RWPE2 (cell line): ENCODE results near the gene OR2T12.
"Not testable (repeated sequence)": the region's sequence is repeated elsewhere in the genome, so short reads cannot be mapped to it uniquely, and the experiment has no call there.

Experiments used
- ATAC-seq: fragments of 200-7000 bp; cut with Tn5 transposase; 3 replicates; pipeline ENCODE4 v1.9.1; 2021; ENCODE audit warnings: low read depth
- DNase-seq: peaks from one replicate; pipeline ENCODE4 v3.0.0-alpha.2; 2020; ENCODE audit warnings: low spot score
- H3K27ac ChIP-seq: fragments of 450-650 bp; 2 replicates; pipeline ENCODE4 v1.5.1; 2017; ENCODE audit warnings: mild to moderate bottlenecking; ENCODE audit not compliant: poor library complexity, severe bottlenecking
- H3K27me3 ChIP-seq: fragments of 250-450 bp; sonication (Bioruptor Pico); 2 replicates; pipeline ENCODE4 v1.5.1; 2021; ENCODE audit warnings: mild to moderate bottlenecking, moderate library complexity; ENCODE audit not compliant: insufficient read depth, poor library complexity, severe bottlenecking
- H3K36me3 ChIP-seq: fragments of 250-450 bp; sonication (Bioruptor Pico); 2 replicates; pipeline ENCODE4 v1.5.1; 2020; ENCODE audit warnings: low read depth, mild to moderate bottlenecking, moderate library complexity
- H3K4me1 ChIP-seq: fragments of 250-450 bp; sonication (Bioruptor Pico); 2 replicates; pipeline ENCODE4 v1.5.1; 2021; ENCODE audit warnings: mild to moderate bottlenecking, moderate library complexity; ENCODE audit not compliant: insufficient read depth, poor library complexity, severe bottlenecking
- H3K4me3 ChIP-seq: fragments of 250-450 bp; sonication (Bioruptor Pico); 2 replicates; pipeline ENCODE4 v1.5.1; 2021; ENCODE audit warnings: mild to moderate bottlenecking, moderate library complexity; ENCODE audit not compliant: severe bottlenecking
- H3K9me3 ChIP-seq: fragments of 250-450 bp; sonication (Bioruptor Pico); 2 replicates; pipeline ENCODE4 v1.5.1; 2021; ENCODE audit warnings: mild to moderate bottlenecking, moderate library complexity; ENCODE audit not compliant: severe bottlenecking
- CTCF ChIP-seq: fragments of 450-650 bp; IDR thresholded peaks from one replicate; pipeline ENCODE4 v1.5.1; 2017; ENCODE audit warnings: mild to moderate bottlenecking, moderate library complexity; ENCODE audit not compliant: poor library complexity, severe bottlenecking

Gene OR2T12

GRCh38 chr1:248306103-248306502 is 2.9 kb upstream of the OR2T12 start:
- no peaks in the 10 kb centered on the region for H3K27me3 ChIP-seq
- ATAC-seq (no peak), DNase-seq (no peak)
- no peak overlapping the region for H3K4me3 ChIP-seq
- H3K27ac ChIP-seq, result no peak overlapping the region
- H3K4me1 ChIP-seq, result no peaks in the 10 kb centered on the region
- no peaks in the 10 kb centered on the region for H3K36me3 ChIP-seq
- no peaks in the 10 kb centered on the region for H3K9me3 ChIP-seq
- TF ChIP-seq CTCF, result no peak

GRCh38 chr1:248305672-248306071 is 2.4 kb upstream of the OR2T12 start:
- not testable (repeated sequence) for H3K9me3 ChIP-seq, ATAC-seq, H3K36me3 ChIP-seq, H3K4me1 ChIP-seq, DNase-seq, H3K27me3 ChIP-seq, H3K27ac ChIP-seq, H3K4me3 ChIP-seq

GRCh38 chr1:248288391-248288790 is 14.8 kb downstream of the OR2T12 start:
- ATAC-seq, result no peak
- DNase-seq, result no peak
- Histone ChIP-seq H3K27me3 (no peaks in the 10 kb centered on the region), H3K4me3 (no peak overlapping the region), H3K27ac (no peak overlapping the region), H3K4me1 (no peaks in the 10 kb centered on the region), H3K9me3 (no peaks in the 10 kb centered on the region), H3K36me3 (no peaks in the 10 kb centered on the region)
- TF ChIP-seq CTCF, result no peak

- no peak for TF ChIP-seq CTCF
- Histone ChIP-seq H3K4me3 (no peak within 1 kb of the TSS), H3K27me3 (no peaks in the 10 kb centered on the region), H3K36me3 (no peaks in the 10 kb centered on the region), H3K4me1 (no peaks in the 10 kb centered on the region), H3K9me3 (no peaks in the 10 kb centered on the region), H3K27ac (no peak within 1 kb of the TSS)
- DNase-seq (no peak), ATAC-seq (no peak)
Observed at GRCh38 chr1:248277876-248278275, 25.3 kb downstream of the OR2T12 start, which contains the start of gene OR2T33. TSS of gene OR2T33 (minus strand) at chr1:248277976. CDS start at chr1:248273814, 4,162 bp downstream.

GRCh38 chr1:248273225-248273624 is 30.0 kb downstream of the OR2T12 start:
- H3K4me3 ChIP-seq, ATAC-seq: not testable (repeated sequence)

GRCh38 chr1:248268178-248268577 is 35.0 kb downstream of the OR2T12 start:
- H3K4me1 ChIP-seq, result no peaks in the 10 kb centered on the region
- no peak for DNase-seq
- no peaks in the 10 kb centered on the region for H3K9me3 ChIP-seq
- H3K36me3 ChIP-seq, result no peaks in the 10 kb centered on the region
- H3K27ac ChIP-seq, result no peak overlapping the region
- H3K27me3 ChIP-seq, result no peaks in the 10 kb centered on the region
- no peak for TF ChIP-seq CTCF
- no peak for ATAC-seq
- no peak overlapping the region for H3K4me3 ChIP-seq

More at GRCh38 chr1:248273225-248273624, 30.0 kb downstream of the OR2T12 start:
- H3K4me1 ChIP-seq, H3K9me3 ChIP-seq, DNase-seq, H3K27ac ChIP-seq, H3K27me3 ChIP-seq, H3K36me3 ChIP-seq: not testable (repeated sequence)

GRCh38 chr1:248259309-248259708 is 43.9 kb downstream of the OR2T12 start:
- DNase-seq, H3K36me3 ChIP-seq, H3K27ac ChIP-seq, H3K27me3 ChIP-seq, H3K9me3 ChIP-seq, H3K4me3 ChIP-seq, ATAC-seq, H3K4me1 ChIP-seq: not testable (repeated sequence)
